Bronchial epithelial cell (primary cell): Measurements from ENCODE around the gene DSEL. TPM values are rescaled to one million over a fixed set of nuclear protein-coding genes. Genes with fewer than 3 reads are reported as not detected.

Experiments
- DNase-seq: peaks from one replicate; pipeline ENCODE4 v3.0.0-alpha.2; 2010; ENCODE audit warnings: low read depth
- FAIRE-seq: peaks from 2 replicates; lab custom pipeline; 2011; peaks lifted over from hg19 to GRCh38; lab: Jason Lieb, UNC
- H3K27me3 ChIP-seq: 2 replicates; pipeline ENCODE4 v1.5.1; 2011; ENCODE audit warnings: low read length; ENCODE audit not compliant: control insufficient read depth, insufficient read depth
- H3K36me3 ChIP-seq: 2 replicates; pipeline ENCODE4 v1.5.1; 2011; ENCODE audit warnings: low read length; ENCODE audit not compliant: control insufficient read depth, insufficient read depth
- H3K4me3 ChIP-seq: 2 replicates; pipeline ENCODE4 v1.5.1; 2011; ENCODE audit warnings: mild to moderate bottlenecking, low read depth, low read length, control low read depth
- CTCF ChIP-seq: IDR thresholded peaks from 2 replicates; pipeline ENCODE4 v1.5.1; 2011; ENCODE audit warnings: mild to moderate bottlenecking, moderate library complexity, low read length, control low read depth, inconsistent platforms; ENCODE audit not compliant: insufficient read depth, severe bottlenecking
- total RNA-seq: library from RNA; depleted of rRNA; stranded (reverse); fragments of >200 nt; gene quantifications from 2 replicates; pipeline ENCODE4 v1.2.1, GENCODE V29; 2014

The DSEL gene
- total RNA-seq, 1 donor from 2014 or later = 2.4 TPM

- no peak for DNase-seq
- H3K4me3 ChIP-seq = no peak overlapping the region
- no peaks in the 10 kb centered on the region for H3K36me3 ChIP-seq
- FAIRE-seq = no peak
- no peak for TF ChIP-seq CTCF
- no peaks in the 10 kb centered on the region for H3K27me3 ChIP-seq
Observed at GRCh38 chr18:67500522-67501205, 15.9 kb downstream of the DSEL start.

- H3K36me3 ChIP-seq = no peaks in the 10 kb centered on the region
- no peak overlapping the region for H3K4me3 ChIP-seq
- no peaks in the 10 kb centered on the region for H3K27me3 ChIP-seq
- FAIRE-seq (no peak), DNase-seq (no peak)
- no peak for TF ChIP-seq CTCF
Observed at GRCh38 chr18:67496469-67496868, 20.1 kb downstream of the DSEL start.

GRCh38 chr18:67486534-67486933 lies 30.0 kb downstream of the DSEL start:
- no peak for DNase-seq
- no peak for FAIRE-seq
- no peak for TF ChIP-seq CTCF
- H3K4me3 ChIP-seq = no peak overlapping the region
- no peaks in the 10 kb centered on the region for H3K36me3 ChIP-seq
- no peaks in the 10 kb centered on the region for H3K27me3 ChIP-seq

- TF ChIP-seq CTCF = no peak
- no peak overlapping the region for H3K4me3 ChIP-seq
- no peak for DNase-seq
- H3K27me3 ChIP-seq = no peaks in the 10 kb centered on the region
- H3K36me3 ChIP-seq = no peaks in the 10 kb centered on the region
- no peak for FAIRE-seq
Observed at GRCh38 chr18:67485655-67486054, 30.9 kb downstream of the DSEL start.

- FAIRE-seq = no peak
- Histone ChIP-seq H3K27me3 (no peaks in the 10 kb centered on the region), H3K4me3 (no peak overlapping the region), H3K36me3 (no peaks in the 10 kb centered on the region)
- TF ChIP-seq CTCF = no peak
- DNase-seq = no peak
Observed at GRCh38 chr18:67484458-67484857, 32.1 kb downstream of the DSEL start.

GRCh38 chr18:67483952-67484351 lies 32.6 kb downstream of the DSEL start:
- FAIRE-seq (no peak), DNase-seq (no peak)
- H3K36me3 ChIP-seq = no peaks in the 10 kb centered on the region
- TF ChIP-seq CTCF = no peak
- H3K4me3 ChIP-seq = no peak overlapping the region
- no peaks in the 10 kb centered on the region for H3K27me3 ChIP-seq
